Panc1 (cell line): ENCODE results near the gene ZNF155. TPM values are rescaled to one million over a fixed set of nuclear protein-coding genes. Genes with fewer than 3 reads are reported as not detected.

Source experiments
- ATAC-seq: fragments of 200-7000 bp; cut with Tn5 transposase; 2 replicates; pipeline ENCODE4 v1.9.1; 2020; ENCODE audit warnings: mild to moderate bottlenecking, moderate library complexity
- BruUV-seq: library from RNA; stranded (reverse); fragments of 400-500 nt; replicated peaks from 2 replicates; lab custom pipeline; 2021; lab: Mats Ljungman, UMichigan
- CTCF ChIA-PET: fragments of 300-600 bp; sonication (Branson Sonifier 250); formaldehyde crosslinking; loops from one replicate; lab custom pipeline; 2022; ENCODE audit warnings: antibody characterized with exemption; lab: Charles Lee
- POLR2A ChIA-PET: fragments of 300-600 bp; sonication (Branson Sonifier 250); formaldehyde crosslinking; loops from one replicate; lab custom pipeline; 2022; ENCODE audit warnings: antibody characterized with exemption; lab: Charles Lee
- DNase-seq: peaks from one replicate; pipeline ENCODE4 v3.0.0-alpha.2; 2010; ENCODE audit warnings: low read depth, low spot score
- H3K27ac ChIP-seq: 2 replicates; pipeline ENCODE4 v1.5.1; 2011; ENCODE audit warnings: mild to moderate bottlenecking, low read length, inconsistent platforms
- H3K27me3 ChIP-seq: fragments of 200-500 bp; sonication (Bioruptor generic); 2 replicates; pipeline ENCODE4 v1.6.0; 2014; ENCODE audit warnings: low read length, inconsistent platforms; ENCODE audit not compliant: control insufficient read depth, insufficient read depth
- H3K36me3 ChIP-seq: fragments of 200-500 bp; sonication (Bioruptor generic); 2 replicates; pipeline ENCODE4 v1.5.1; 2014; ENCODE audit warnings: inconsistent platforms, mild to moderate bottlenecking, low read length, moderate library complexity; ENCODE audit not compliant: control insufficient read depth, insufficient read depth
- H3K4me1 ChIP-seq: 2 replicates; pipeline ENCODE4 v1.5.1; 2011; ENCODE audit warnings: inconsistent platforms, mild to moderate bottlenecking, low read length, moderate library complexity; ENCODE audit not compliant: control insufficient read depth, insufficient read depth
- H3K4me3 ChIP-seq, 2 experiments: 2 replicates each; pipeline ENCODE4 v1.5.1; 2011 to 2012; ENCODE audit warnings: low read depth in 2 of 2, low read length in 2 of 2, mild to moderate bottlenecking in 2 of 2, inconsistent platforms in 1 of 2, moderate library complexity in 1 of 2
- H3K9me3 ChIP-seq: fragments of 200-500 bp; sonication (Bioruptor generic); 2 replicates; pipeline ENCODE4 v1.5.1; 2014; ENCODE audit warnings: low read depth, mild to moderate bottlenecking, inconsistent platforms, low read length, moderate library complexity; ENCODE audit not compliant: control insufficient read depth, insufficient read depth
- POLR2AphosphoS5 ChIP-seq: IDR thresholded peaks from 2 replicates; pipeline ENCODE4 v1.6.1; 2012; ENCODE audit warnings: mild to moderate bottlenecking, low read depth, low read length, moderate library complexity
- SIN3A ChIP-seq: IDR thresholded peaks from 2 replicates; pipeline ENCODE4 v1.6.1; 2012; ENCODE audit warnings: low read depth, mild to moderate bottlenecking, low read length, moderate library complexity, borderline replicate concordance; ENCODE audit not compliant: insufficient read depth
- TCF7L2 ChIP-seq: IDR thresholded peaks from 2 replicates; pipeline ENCODE4 v1.6.1; 2011; ENCODE audit warnings: mild to moderate bottlenecking, low read depth, low read length, inconsistent platforms
- in situ Hi-C: cut with HindIII; loops from 2 replicates; pipeline ENCODE4 v1.10.0; 2016; ENCODE audit warnings: low sequenced_read_pairs, low pct_unique_long_range_greater_than_20kb
- intact Hi-C: fragments of 100-400 bp; cut with micrococcal nuclease; formaldehyde crosslinking; loops from one replicate; pipeline ENCODE4 v1.10.0; 2022; ENCODE audit not compliant: unreplicated experiment
- total RNA-seq: library from RNA; stranded (reverse); gene quantifications from one replicate; pipeline ENCODE4 v1.2.1, GENCODE V29; 2021; ENCODE audit not compliant: unreplicated experiment
- TF ChIP-seq, protein P1 (sequence below): fragments of 450-650 bp; IDR thresholded peaks from 2 replicates; pipeline ENCODE4 v1.5.1; 2017; ENCODE audit warnings: mild to moderate bottlenecking
- TF ChIP-seq, protein P2 (sequence below), 2 experiments: IDR thresholded peaks; 2 replicates each; pipeline ENCODE4 v1.6.1; 2011 to 2012; ENCODE audit warnings: low read depth in 2 of 2, control low read depth in 1 of 2, low read length in 1 of 2, mild to moderate bottlenecking in 1 of 2, moderate library complexity in 1 of 2; ENCODE audit not compliant: insufficient read depth in 1 of 2

ZNF155 gene
- total RNA-seq, 1 experiment from 2014 or later: 5.0 TPM

DNA sequence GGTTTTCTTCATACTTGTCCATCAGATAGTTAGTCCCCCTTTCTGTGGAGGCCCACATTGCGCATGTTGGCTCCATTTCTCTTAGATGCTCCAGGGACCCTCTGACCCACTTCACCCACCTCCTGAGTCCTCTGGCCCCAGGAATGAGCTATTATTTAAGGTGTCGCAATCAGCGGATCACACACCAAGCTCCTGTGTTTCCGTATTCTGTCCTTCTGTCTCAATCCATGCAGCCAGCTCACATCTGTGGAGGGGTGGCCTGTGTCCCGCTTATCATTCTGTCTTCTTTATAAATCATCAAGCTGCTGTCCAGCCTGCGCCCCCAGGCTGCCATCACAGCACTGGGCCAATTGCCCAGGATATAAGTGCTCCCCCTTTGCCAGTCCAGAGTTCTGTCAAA is 23.5 kb downstream of the ZNF155 start:
- POLR2A ChIA-PET: no interaction called here

DNA sequence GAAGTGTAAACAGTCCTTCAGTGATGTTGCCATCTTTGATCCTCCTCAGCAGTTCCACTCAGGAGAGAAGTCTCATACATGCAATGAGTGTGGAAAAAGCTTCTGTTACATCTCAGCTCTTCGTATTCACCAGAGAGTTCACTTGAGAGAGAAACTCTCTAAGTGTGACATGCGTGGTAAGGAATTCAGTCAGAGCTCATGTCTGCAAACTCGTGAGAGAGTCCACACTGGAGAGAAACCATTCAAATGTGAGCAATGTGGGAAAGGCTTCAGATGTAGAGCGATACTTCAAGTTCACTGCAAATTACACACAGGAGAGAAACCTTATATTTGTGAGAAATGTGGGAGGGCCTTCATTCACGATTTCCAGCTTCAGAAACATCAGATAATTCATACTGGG is 26.5 kb downstream of the ZNF155 start:
- H3K4me3 ChIP-seq: no peak overlapping the region
- POLR2A ChIA-PET: no interaction called here
- CTCF ChIA-PET: no interaction called here
- H3K27me3 ChIP-seq: no peaks in the 10 kb centered on the region
- no peak for DNase-seq
- no peak for TF ChIP-seq TCF7L2
- TF ChIP-seq, protein P1, sequence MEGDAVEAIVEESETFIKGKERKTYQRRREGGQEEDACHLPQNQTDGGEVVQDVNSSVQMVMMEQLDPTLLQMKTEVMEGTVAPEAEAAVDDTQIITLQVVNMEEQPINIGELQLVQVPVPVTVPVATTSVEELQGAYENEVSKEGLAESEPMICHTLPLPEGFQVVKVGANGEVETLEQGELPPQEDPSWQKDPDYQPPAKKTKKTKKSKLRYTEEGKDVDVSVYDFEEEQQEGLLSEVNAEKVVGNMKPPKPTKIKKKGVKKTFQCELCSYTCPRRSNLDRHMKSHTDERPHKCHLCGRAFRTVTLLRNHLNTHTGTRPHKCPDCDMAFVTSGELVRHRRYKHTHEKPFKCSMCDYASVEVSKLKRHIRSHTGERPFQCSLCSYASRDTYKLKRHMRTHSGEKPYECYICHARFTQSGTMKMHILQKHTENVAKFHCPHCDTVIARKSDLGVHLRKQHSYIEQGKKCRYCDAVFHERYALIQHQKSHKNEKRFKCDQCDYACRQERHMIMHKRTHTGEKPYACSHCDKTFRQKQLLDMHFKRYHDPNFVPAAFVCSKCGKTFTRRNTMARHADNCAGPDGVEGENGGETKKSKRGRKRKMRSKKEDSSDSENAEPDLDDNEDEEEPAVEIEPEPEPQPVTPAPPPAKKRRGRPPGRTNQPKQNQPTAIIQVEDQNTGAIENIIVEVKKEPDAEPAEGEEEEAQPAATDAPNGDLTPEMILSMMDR: no peak
- no peak for TF ChIP-seq SIN3A
- no peak for TF ChIP-seq POLR2AphosphoS5
- TF ChIP-seq, protein P2, sequence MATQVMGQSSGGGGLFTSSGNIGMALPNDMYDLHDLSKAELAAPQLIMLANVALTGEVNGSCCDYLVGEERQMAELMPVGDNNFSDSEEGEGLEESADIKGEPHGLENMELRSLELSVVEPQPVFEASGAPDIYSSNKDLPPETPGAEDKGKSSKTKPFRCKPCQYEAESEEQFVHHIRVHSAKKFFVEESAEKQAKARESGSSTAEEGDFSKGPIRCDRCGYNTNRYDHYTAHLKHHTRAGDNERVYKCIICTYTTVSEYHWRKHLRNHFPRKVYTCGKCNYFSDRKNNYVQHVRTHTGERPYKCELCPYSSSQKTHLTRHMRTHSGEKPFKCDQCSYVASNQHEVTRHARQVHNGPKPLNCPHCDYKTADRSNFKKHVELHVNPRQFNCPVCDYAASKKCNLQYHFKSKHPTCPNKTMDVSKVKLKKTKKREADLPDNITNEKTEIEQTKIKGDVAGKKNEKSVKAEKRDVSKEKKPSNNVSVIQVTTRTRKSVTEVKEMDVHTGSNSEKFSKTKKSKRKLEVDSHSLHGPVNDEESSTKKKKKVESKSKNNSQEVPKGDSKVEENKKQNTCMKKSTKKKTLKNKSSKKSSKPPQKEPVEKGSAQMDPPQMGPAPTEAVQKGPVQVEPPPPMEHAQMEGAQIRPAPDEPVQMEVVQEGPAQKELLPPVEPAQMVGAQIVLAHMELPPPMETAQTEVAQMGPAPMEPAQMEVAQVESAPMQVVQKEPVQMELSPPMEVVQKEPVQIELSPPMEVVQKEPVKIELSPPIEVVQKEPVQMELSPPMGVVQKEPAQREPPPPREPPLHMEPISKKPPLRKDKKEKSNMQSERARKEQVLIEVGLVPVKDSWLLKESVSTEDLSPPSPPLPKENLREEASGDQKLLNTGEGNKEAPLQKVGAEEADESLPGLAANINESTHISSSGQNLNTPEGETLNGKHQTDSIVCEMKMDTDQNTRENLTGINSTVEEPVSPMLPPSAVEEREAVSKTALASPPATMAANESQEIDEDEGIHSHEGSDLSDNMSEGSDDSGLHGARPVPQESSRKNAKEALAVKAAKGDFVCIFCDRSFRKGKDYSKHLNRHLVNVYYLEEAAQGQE (IDR thresholded peaks at IDR 0.05; ENCODE audit: insufficient read depth in 1 of 2, low read depth in 2 of 2, low read length in 1 of 2): no peak
- ATAC-seq: no peak
- no peaks in the 10 kb centered on the region for H3K4me1 ChIP-seq
- intact Hi-C loops (no loop called here), in situ Hi-C loops (no loop called here)
- BruUV-seq: no TSS peak
- no peak overlapping the region for H3K27ac ChIP-seq
- peaks cover 41% of the 10 kb centered on the region; the same call in 1 of the 2 replicates for H3K9me3 ChIP-seq
- H3K36me3 ChIP-seq: peaks cover 14% of the 10 kb centered on the region

More for the DNA sequence above, 23.5 kb downstream of the ZNF155 start:
- CTCF ChIA-PET: no interaction called here
- Histone ChIP-seq H3K27ac (no peak overlapping the region), H3K4me1 (no peaks in the 10 kb centered on the region; the same call in 1 of the 2 replicates), H3K36me3 (peaks cover 17% of the 10 kb centered on the region), H3K9me3 (peaks cover 38% of the 10 kb centered on the region; the same call in 1 of the 2 replicates), H3K27me3 (no peaks in the 10 kb centered on the region), H3K4me3 (no peak overlapping the region)
- intact Hi-C loops (no loop called here), in situ Hi-C loops (no loop called here)
- ATAC-seq: no peak
- DNase-seq: no peak
- BruUV-seq: no TSS peak
- TF ChIP-seq POLR2AphosphoS5: no peak
- TF ChIP-seq TCF7L2: no peak
- TF ChIP-seq, protein P2 (IDR thresholded peaks at IDR 0.05; ENCODE audit: insufficient read depth in 1 of 2, low read depth in 2 of 2, low read length in 1 of 2): no peak
- TF ChIP-seq SIN3A: no peak
- TF ChIP-seq, protein P1: no peak
